GM12878 (cell line): Measurements from ENCODE around the gene AVEN. TPM values are rescaled to one million over a fixed set of nuclear protein-coding genes. Genes with fewer than 3 reads are reported as not detected.

ENCODE experiments used
- ATAC-seq: fragments of 200-7000 bp; cut with Tn5 transposase; 3 replicates; pipeline ENCODE4 v1.9.1; 2020; ENCODE audit warnings: mild to moderate bottlenecking, moderate library complexity
- BruUV-seq: library from RNA; stranded (reverse); fragments of 400-500 nt; replicated peaks from 2 replicates; lab custom pipeline; 2021; lab: Mats Ljungman, UMichigan
- CTCF ChIA-PET: fragments of 300-600 bp; sonication (Branson Sonifier 250); formaldehyde crosslinking; extraction: SDS; loops from one replicate; lab custom pipeline; 2021; ENCODE audit warnings: inconsistent platforms; lab: Yijun Ruan, JAX
- POLR2A ChIA-PET: fragments of 350-600 bp; formaldehyde crosslinking; extraction: SDS; loops from one replicate; lab custom pipeline; 2021; ENCODE audit warnings: inconsistent platforms; lab: Charles Lee
- RAD21 ChIA-PET: fragments of 300-600 bp; sonication (Branson Sonifier 250); formaldehyde crosslinking; loops from one replicate; lab custom pipeline; 2023; ENCODE audit warnings: antibody characterized with exemption; ENCODE audit not compliant: unreplicated experiment; lab: Charles Lee
- SMC1A ChIA-PET: fragments of 300-600 bp; sonication (Branson Sonifier 250); formaldehyde crosslinking; loops from one replicate; lab custom pipeline; 2023; ENCODE audit not compliant: unreplicated experiment, uncharacterized antibody; lab: Charles Lee
- DNase-seq: peaks from one replicate; pipeline ENCODE4 v3.0.0-alpha.2; 2011; ENCODE audit warnings: low read depth, low spot score
- FAIRE-seq: peaks from 3 replicates; lab custom pipeline; 2011; peaks lifted over from hg19 to GRCh38; lab: Jason Lieb, UNC
- H2AFZ ChIP-seq: 2 replicates; pipeline ENCODE4 v1.6.0; 2011; ENCODE audit warnings: low read depth, low read length, control low read depth; ENCODE audit not compliant: control insufficient read depth
- H3K27ac ChIP-seq: 2 replicates; pipeline ENCODE4 v1.5.1; 2011; ENCODE audit warnings: control low read depth; ENCODE audit not compliant: control insufficient read depth, insufficient read depth
- H3K27me3 ChIP-seq, 2 experiments: replicated peaks in 1 of 2; 2 replicates each; pipeline versions ENCODE4 v1.6.0 to v1.6.1; 2011; ENCODE audit warnings: low read length in 1 of 2; ENCODE audit not compliant: control insufficient read depth in 2 of 2, insufficient read depth in 2 of 2
- H3K36me3 ChIP-seq, 2 experiments: 2 replicates each; pipeline ENCODE4 v1.5.1; 2011; ENCODE audit warnings: low read length in 1 of 2; ENCODE audit not compliant: control insufficient read depth in 2 of 2, insufficient read depth in 2 of 2
- H3K4me1 ChIP-seq: 2 replicates; pipeline ENCODE4 v1.6.1; 2011; ENCODE audit warnings: mild to moderate bottlenecking, low read length, moderate library complexity, mixed read lengths; ENCODE audit not compliant: control insufficient read depth, insufficient read depth
- H3K4me2 ChIP-seq: 2 replicates; pipeline ENCODE4 v1.6.0; 2011; ENCODE audit warnings: control low read depth; ENCODE audit not compliant: control insufficient read depth, insufficient read depth
- H3K4me3 ChIP-seq: fragments of 200-600 bp; sonication (generic); 2 replicates; pipeline ENCODE4 v1.5.1; 2016
- H3K79me2 ChIP-seq: 2 replicates; pipeline ENCODE4 v1.6.0; 2011; ENCODE audit warnings: low read length; ENCODE audit not compliant: control insufficient read depth, insufficient read depth
- H3K9ac ChIP-seq: 2 replicates; pipeline ENCODE4 v1.8.0; 2011; ENCODE audit warnings: low read length, control low read depth, mixed read lengths; ENCODE audit not compliant: control insufficient read depth, insufficient read depth
- H3K9me3 ChIP-seq: replicated peaks from 3 replicates; pipeline ENCODE4 v1.5.1; 2011; ENCODE audit warnings: mild to moderate bottlenecking, low read length; ENCODE audit not compliant: control insufficient read depth, insufficient read depth
- H4K20me1 ChIP-seq: 2 replicates; pipeline ENCODE4 v1.6.0; 2011; ENCODE audit not compliant: control insufficient read depth, insufficient read depth
- BCL3 ChIP-seq: IDR thresholded peaks from 2 replicates; pipeline ENCODE4 v1.6.1; 2011; ENCODE audit warnings: borderline replicate concordance, low read depth, mild to moderate bottlenecking, moderate library complexity, low read length; ENCODE audit not compliant: insufficient read depth, poor library complexity, severe bottlenecking
- CBX3 ChIP-seq: fragments of 200-600 bp; sonication (generic); IDR thresholded peaks from 2 replicates; pipeline ENCODE4 v1.6.1; 2016; ENCODE audit warnings: low read depth, borderline replicate concordance
- CEBPB ChIP-seq, 2 experiments: fragments of 150-350 bp in 1 of 2; IDR thresholded peaks; 2 replicates each; pipeline ENCODE4 v1.6.1; 2012 to 2014; ENCODE audit warnings: low read depth in 2 of 2, low read length in 2 of 2, borderline replicate concordance in 1 of 2, inconsistent platforms in 1 of 2
- CHD2 ChIP-seq: IDR thresholded peaks from 2 replicates; pipeline ENCODE4 v1.6.1; 2011; ENCODE audit warnings: low read depth, low read length, improper control_type of control experiment, borderline replicate concordance
- CHD4 ChIP-seq: fragments of 200-600 bp; sonication (generic); IDR thresholded peaks from 2 replicates; pipeline ENCODE4 v1.6.1; 2016; ENCODE audit warnings: mild to moderate bottlenecking
- HSF1 ChIP-seq: fragments of 150-350 bp; IDR thresholded peaks from 2 replicates; pipeline ENCODE4 v1.6.1; 2014; ENCODE audit warnings: mild to moderate bottlenecking, low read depth, low read length
- IRF4 ChIP-seq: IDR thresholded peaks from 2 replicates; pipeline ENCODE4 v1.6.1; 2011; ENCODE audit warnings: low read depth, low read length
- MEF2A ChIP-seq: IDR thresholded peaks from 2 replicates; pipeline ENCODE4 v1.6.1; 2011; ENCODE audit warnings: low read depth, mild to moderate bottlenecking, low read length, moderate library complexity; ENCODE audit not compliant: insufficient read depth
- MTA2 ChIP-seq: fragments of 450-650 bp; IDR thresholded peaks from 2 replicates; pipeline ENCODE4 v1.6.1; 2016; ENCODE audit warnings: low read depth, mild to moderate bottlenecking, moderate library complexity
- NFYA ChIP-seq: IDR thresholded peaks from 2 replicates; pipeline ENCODE4 v1.6.1; 2011; ENCODE audit warnings: low read depth, mild to moderate bottlenecking, low read length, improper control_type of control experiment, borderline replicate concordance
- POLR2A ChIP-seq: IDR thresholded peaks from 2 replicates; pipeline ENCODE4 v1.6.1; 2011; ENCODE audit warnings: low read depth, mild to moderate bottlenecking, low read length
- RFX5 ChIP-seq: IDR thresholded peaks from 2 replicates; pipeline ENCODE4 v1.6.1; 2011; ENCODE audit warnings: low read depth, low read length, improper control_type of control experiment
- SUPT20H ChIP-seq: IDR thresholded peaks from 2 replicates; pipeline ENCODE4 v1.6.1; 2011; ENCODE audit warnings: low read depth, mild to moderate bottlenecking, low read length, moderate library complexity, borderline replicate concordance; ENCODE audit not compliant: control insufficient read depth
- YY1 ChIP-seq: IDR thresholded peaks from 2 replicates; pipeline ENCODE4 v1.6.1; 2011; ENCODE audit warnings: low read depth, mild to moderate bottlenecking, low read length
- WGBS: methylation state at CpG from one replicate; pipeline ENCODE4 v1.1.6; 2016; ENCODE audit warnings: low lambda C conversion rate; ENCODE audit not compliant: insufficient replicate concordance, insufficient coverage; ENCODE audit errors: missing lambda C conversion rate; 5-methylcytosine and 5-hydroxymethylcytosine counted together
- in situ Hi-C: fragments of 300-500 bp; cut with MboI; formaldehyde crosslinking; loops from 9 replicates; pipeline ENCODE4 v1.14.3; 2018; ENCODE audit warnings: mixed read lengths
- intact Hi-C: fragments of 100-400 bp; cut with micrococcal nuclease; formaldehyde crosslinking; loops from one replicate; pipeline ENCODE4 v1.14.2; 2022; ENCODE audit not compliant: unreplicated experiment
- polyA plus RNA-seq, 11 experiments: library from polyadenylated mRNA; depleted of rRNA in 4 of 11; unstranded in 6 of 11; stranded (reverse) in 5 of 11; fragments of >200 nt; fragmentation: Nextera tagmentation in 4 of 11; fragmentation: Illumina TruSeq in 1 of 11; extraction: Ambion mirVana in 4 of 11; extraction: Trizol in 1 of 11; gene quantifications; 1 replicate in 1 of 11; 2 replicates in 10 of 11; pipeline versions ENCODE4 v1.2.1 to v1.2.3, GENCODE V29; 2011 to 2016; ENCODE audit warnings: inconsistent platforms in 2 of 11, missing spikeins in 2 of 11, low read depth in 1 of 11
- total RNA-seq, 4 experiments: library from RNA; depleted of rRNA in 3 of 4; stranded (reverse); fragments of >200 nt in 3 of 4; fragmentation: Illumina TruSeq in 1 of 4; extraction: Trizol in 1 of 4; gene quantifications; 2 replicates each; pipeline versions ENCODE4 v1.2.1 to v1.2.3, GENCODE V29; 2013 to 2021
- TF ChIP-seq, protein P1 (sequence below): fragments of 450-650 bp; IDR thresholded peaks from 2 replicates; pipeline ENCODE4 v1.6.1; 2017; ENCODE audit warnings: borderline replicate concordance

The AVEN gene
- total and polyA plus RNA-seq, 10 of the 15 experiments (the other 5 are each of a cell fraction or from before 2014, with no cell fraction given): 1.4 to 15.1 (median 10.5) TPM

DNA sequence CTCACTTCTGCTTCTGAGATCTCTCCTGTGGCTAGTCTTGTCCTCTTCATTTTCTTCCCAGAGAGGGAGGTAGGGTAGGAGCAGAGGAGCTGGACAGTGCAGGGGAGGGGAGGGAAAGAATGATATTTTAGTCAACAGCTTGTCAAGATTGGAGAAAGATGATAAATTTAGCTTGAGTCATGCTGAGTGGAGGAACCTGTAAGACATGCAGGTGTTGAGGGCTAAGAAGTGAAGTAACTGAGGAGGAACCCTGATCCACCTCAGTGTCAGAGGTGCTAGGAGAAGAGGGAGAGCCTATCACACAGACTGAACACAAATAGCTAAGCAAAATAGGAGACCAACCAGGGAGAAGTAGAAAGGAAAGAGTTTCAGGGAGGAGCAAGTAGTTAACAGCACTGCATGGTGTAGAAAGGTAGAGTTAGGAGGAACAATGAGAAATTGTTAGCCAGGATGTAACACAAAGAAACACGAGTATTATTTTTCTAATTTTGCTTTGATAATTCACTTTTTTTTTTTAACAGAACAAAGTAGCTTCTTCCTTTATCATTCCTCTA lies 178.9 kb downstream of the AVEN start:
- Histone ChIP-seq H3K4me3 (no peak overlapping the region), H3K27ac (no peak overlapping the region), H4K20me1 (no peaks in the 10 kb centered on the region), H3K4me1 (no peaks in the 10 kb centered on the region), H2AFZ (no peak overlapping the region), H3K79me2 (no peaks in the 10 kb centered on the region), H3K9ac (no peak overlapping the region), H3K27me3 (no peaks in the 10 kb centered on the region), H3K4me2 (no peak overlapping the region), H3K9me3 (no peaks in the 10 kb centered on the region), H3K36me3 (no peaks in the 10 kb centered on the region; a peak in 1 of 4 replicates)
- ChIA-PET CTCF (no interaction called here), POLR2A (no interaction called here), RAD21 (no interaction called here), SMC1A (no interaction called here)
- intact Hi-C loops: no loop called here
- no TSS peak for BruUV-seq
- ATAC-seq (no peak), DNase-seq (no peak), FAIRE-seq (no peak)
- in situ Hi-C loops: no loop called here
- 46% methylated on average over 1 of the region's 1 CpG for WGBS
- TF ChIP-seq HSF1: no peak
- TF ChIP-seq, protein P1, sequence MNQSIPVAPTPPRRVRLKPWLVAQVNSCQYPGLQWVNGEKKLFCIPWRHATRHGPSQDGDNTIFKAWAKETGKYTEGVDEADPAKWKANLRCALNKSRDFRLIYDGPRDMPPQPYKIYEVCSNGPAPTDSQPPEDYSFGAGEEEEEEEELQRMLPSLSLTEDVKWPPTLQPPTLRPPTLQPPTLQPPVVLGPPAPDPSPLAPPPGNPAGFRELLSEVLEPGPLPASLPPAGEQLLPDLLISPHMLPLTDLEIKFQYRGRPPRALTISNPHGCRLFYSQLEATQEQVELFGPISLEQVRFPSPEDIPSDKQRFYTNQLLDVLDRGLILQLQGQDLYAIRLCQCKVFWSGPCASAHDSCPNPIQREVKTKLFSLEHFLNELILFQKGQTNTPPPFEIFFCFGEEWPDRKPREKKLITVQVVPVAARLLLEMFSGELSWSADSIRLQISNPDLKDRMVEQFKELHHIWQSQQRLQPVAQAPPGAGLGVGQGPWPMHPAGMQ: no peak
- TF ChIP-seq, all 136 proteins: peak for 0

- Histone ChIP-seq H3K9me3 (no peaks in the 10 kb centered on the region), H3K9ac (no peak overlapping the region), H3K4me3 (no peak overlapping the region), H3K4me1 (no peaks in the 10 kb centered on the region), H2AFZ (no peak overlapping the region), H3K4me2 (no peak overlapping the region), H3K27ac (no peak overlapping the region), H3K27me3 (no peaks in the 10 kb centered on the region), H3K79me2 (no peaks in the 10 kb centered on the region), H3K36me3 (no peaks in the 10 kb centered on the region), H4K20me1 (no peaks in the 10 kb centered on the region)
- no peak for ATAC-seq
- POLR2A ChIA-PET: no interaction called here
- 94% methylated on average over 6 of the region's 6 CpGs for WGBS
- RAD21 ChIA-PET: no interaction called here
- FAIRE-seq: no peak
- SMC1A ChIA-PET: no interaction called here
- in situ Hi-C loops: no loop called here
- CTCF ChIA-PET: no interaction called here
- no TSS peak for BruUV-seq
- intact Hi-C loops: no loop called here
- DNase-seq: no peak
- TF ChIP-seq CEBPB (IDR thresholded peaks at IDR 0.05; ENCODE audit: borderline replicate concordance in 1 of 2, low read depth in 2 of 2, low read length in 2 of 2) (no peak), CHD2 (no peak), SUPT20H (no peak), NFYA (no peak), IRF4 (no peak), MEF2A (no peak), YY1 (no peak), BCL3 (no peak), MTA2 (no peak), CBX3 (no peak), CHD4 (no peak), RFX5 (no peak), POLR2A (no peak)
Observed at GRCh38 chr15:33858836-33859235, 180.2 kb downstream of the AVEN start.
